HEK293 (cell line): ENCODE measurements around the gene STRA8.

Source experiments
- CTCF ChIA-PET: fragments of 350-600 bp; formaldehyde crosslinking; extraction: SDS; loops from one replicate; lab custom pipeline; 2021; ENCODE audit warnings: antibody characterized with exemption; lab: Yijun Ruan, JAX
- POLR2A ChIA-PET: fragments of 300-600 bp; formaldehyde crosslinking; extraction: SDS; loops from one replicate; lab custom pipeline; 2020; ENCODE audit warnings: antibody characterized with exemption, inconsistent platforms; lab: Yijun Ruan, JAX
- H3K27ac ChIP-seq: fragments of 200-500 bp; sonication (Bioruptor generic); 2 replicates; pipeline ENCODE4 v1.5.1; 2014; ENCODE audit warnings: low read depth, low read length, control low read depth, inconsistent platforms; ENCODE audit errors: extremely low read depth
- H3K36me3 ChIP-seq, 2 experiments: fragments of 200-500 bp in 1 of 2; sonication (Bioruptor generic) in 1 of 2; 1 replicate in 1 of 2; 2 replicates in 1 of 2; pipeline ENCODE4 v1.5.1; 2014 to 2017; ENCODE audit warnings: inconsistent platforms in 2 of 2, low read length in 2 of 2; ENCODE audit not compliant: control insufficient read depth in 2 of 2, insufficient read depth in 1 of 2
- H3K4me1 ChIP-seq: fragments of 200-500 bp; sonication (Bioruptor generic); 2 replicates; pipeline ENCODE4 v1.5.1; 2014; ENCODE audit warnings: mild to moderate bottlenecking, low read length, inconsistent platforms; ENCODE audit not compliant: control insufficient read depth, insufficient read depth
- H3K4me3 ChIP-seq: 2 replicates; pipeline ENCODE4 v1.5.1; 2011; ENCODE audit warnings: low read depth, mild to moderate bottlenecking, control low read depth, low read length, moderate library complexity
- H3K9me3 ChIP-seq: fragments of 200-500 bp; sonication (Bioruptor generic); 2 replicates; pipeline ENCODE4 v1.5.1; 2014; ENCODE audit warnings: low read depth, low read length, inconsistent platforms; ENCODE audit not compliant: control insufficient read depth, insufficient read depth
- BCL11A ChIP-seq: fragments of 450-650 bp; formaldehyde crosslinking; IDR thresholded peaks from 2 replicates; pipeline ENCODE4 v1.5.1; 2016; ENCODE audit warnings: low read depth, missing biosample characterization, missing genetic modification characterization
- GLIS2 ChIP-seq: fragments of 450-650 bp; formaldehyde crosslinking; IDR thresholded peaks from 2 replicates; pipeline ENCODE4 v1.5.1; 2016; ENCODE audit warnings: missing biosample characterization, missing genetic modification characterization
- KLF1 ChIP-seq: fragments of 450-650 bp; formaldehyde crosslinking; IDR thresholded peaks from 2 replicates; pipeline ENCODE4 v1.5.1; 2016; ENCODE audit warnings: missing biosample characterization, missing genetic modification characterization
- KLF16 ChIP-seq: fragments of 450-650 bp; formaldehyde crosslinking; IDR thresholded peaks from 2 replicates; pipeline ENCODE4 v1.5.1; 2017; ENCODE audit warnings: missing biosample characterization, missing genetic modification characterization
- KLF7 ChIP-seq: fragments of 450-650 bp; formaldehyde crosslinking; IDR thresholded peaks from 2 replicates; pipeline ENCODE4 v1.5.1; 2016; ENCODE audit warnings: missing biosample characterization, missing genetic modification characterization, borderline replicate concordance
- TCF7L2 ChIP-seq: IDR thresholded peaks from 2 replicates; pipeline ENCODE4 v1.6.1; 2011; ENCODE audit warnings: low read depth, mild to moderate bottlenecking, inconsistent platforms, low read length, moderate library complexity, borderline replicate concordance
- ZBTB44 ChIP-seq: fragments of 450-650 bp; IDR thresholded peaks from 2 replicates; pipeline ENCODE4 v1.5.1; 2018; ENCODE audit warnings: missing biosample characterization, mild to moderate bottlenecking, missing genetic modification characterization
- ZNF114 ChIP-seq: fragments of 450-650 bp; formaldehyde crosslinking; IDR thresholded peaks from 2 replicates; pipeline ENCODE4 v1.5.0; 2017; ENCODE audit warnings: missing biosample characterization, missing genetic modification characterization
- ZNF133 ChIP-seq: fragments of 450-650 bp; formaldehyde crosslinking; IDR thresholded peaks from 2 replicates; pipeline ENCODE4 v1.5.1; 2016; ENCODE audit warnings: missing biosample characterization, missing genetic modification characterization
- ZNF140 ChIP-seq: fragments of 450-650 bp; formaldehyde crosslinking; IDR thresholded peaks from 2 replicates; pipeline ENCODE4 v1.5.1; 2016; ENCODE audit warnings: missing biosample characterization, missing genetic modification characterization
- ZNF19 ChIP-seq: fragments of 450-650 bp; formaldehyde crosslinking; IDR thresholded peaks from 2 replicates; pipeline ENCODE4; 2016; ENCODE audit warnings: missing biosample characterization, missing genetic modification characterization, low read depth
- ZNF2 ChIP-seq: fragments of 450-650 bp; formaldehyde crosslinking; IDR thresholded peaks from 2 replicates; pipeline ENCODE4 v1.5.1; 2016; ENCODE audit warnings: missing biosample characterization, missing genetic modification characterization
- ZNF266 ChIP-seq: fragments of 450-650 bp; formaldehyde crosslinking; IDR thresholded peaks from 2 replicates; pipeline ENCODE4 v1.5.1; 2016; ENCODE audit warnings: missing biosample characterization, missing genetic modification characterization, low read depth
- ZNF521 ChIP-seq: fragments of 450-650 bp; formaldehyde crosslinking; IDR thresholded peaks from 2 replicates; pipeline ENCODE4 v1.5.1; 2017; ENCODE audit warnings: missing biosample characterization, mild to moderate bottlenecking, missing genetic modification characterization
- ZNF530 ChIP-seq: fragments of 450-650 bp; formaldehyde crosslinking; IDR thresholded peaks from 2 replicates; pipeline ENCODE4 v1.5.1; 2016; ENCODE audit warnings: low read depth, missing biosample characterization, missing genetic modification characterization
- ZNF580 ChIP-seq: fragments of 450-650 bp; formaldehyde crosslinking; IDR thresholded peaks from 2 replicates; pipeline ENCODE4 v1.5.1; 2016; ENCODE audit warnings: missing biosample characterization, missing genetic modification characterization
- ZNF610 ChIP-seq: fragments of 450-650 bp; formaldehyde crosslinking; IDR thresholded peaks from 2 replicates; pipeline ENCODE4 v1.5.1; 2016; ENCODE audit warnings: missing biosample characterization, missing genetic modification characterization, borderline replicate concordance
- ZNF785 ChIP-seq: fragments of 450-650 bp; formaldehyde crosslinking; IDR thresholded peaks from 2 replicates; pipeline ENCODE4 v1.5.1; 2016; ENCODE audit warnings: missing biosample characterization, missing genetic modification characterization
- ZXDB ChIP-seq: fragments of 450-650 bp; formaldehyde crosslinking; IDR thresholded peaks from 2 replicates; pipeline ENCODE4 v1.5.1; 2016; ENCODE audit warnings: missing biosample characterization, missing genetic modification characterization
- TF ChIP-seq, protein P1 (sequence below): fragments of 450-650 bp; formaldehyde crosslinking; IDR thresholded peaks from 2 replicates; pipeline ENCODE4 v1.5.1; 2016; ENCODE audit warnings: missing biosample characterization, missing genetic modification characterization
- TF ChIP-seq, protein P2 (sequence below): fragments of 450-650 bp; formaldehyde crosslinking; conservative IDR thresholded peaks from 2 replicates; pipeline ENCODE4 v1.5.1; 2016; ENCODE audit warnings: low read depth, missing biosample characterization, missing genetic modification characterization

STRA8 gene

DNA sequence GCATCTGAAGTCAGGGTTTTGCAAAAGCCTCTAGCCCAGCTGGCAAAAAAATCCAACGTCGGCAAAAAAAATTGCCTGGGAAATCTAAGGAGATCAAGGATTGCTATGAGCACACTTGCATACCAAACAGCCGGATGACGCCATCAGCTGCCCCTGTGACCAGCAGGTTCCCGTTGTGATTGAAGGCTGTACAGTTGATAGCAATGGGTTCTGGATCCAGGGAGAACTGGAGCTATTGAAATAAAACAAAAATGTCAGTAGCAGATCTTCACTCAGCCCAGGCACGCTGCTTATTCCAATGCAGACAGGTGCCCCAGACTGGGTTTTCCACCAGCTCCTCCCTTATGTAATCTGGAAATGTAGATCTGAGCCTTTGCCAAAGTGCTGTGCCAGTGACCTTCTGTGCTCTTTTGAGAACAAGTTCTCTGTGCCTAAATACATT is 44.4 kb upstream of the STRA8 start (continued):
- TF ChIP-seq, protein P1, sequence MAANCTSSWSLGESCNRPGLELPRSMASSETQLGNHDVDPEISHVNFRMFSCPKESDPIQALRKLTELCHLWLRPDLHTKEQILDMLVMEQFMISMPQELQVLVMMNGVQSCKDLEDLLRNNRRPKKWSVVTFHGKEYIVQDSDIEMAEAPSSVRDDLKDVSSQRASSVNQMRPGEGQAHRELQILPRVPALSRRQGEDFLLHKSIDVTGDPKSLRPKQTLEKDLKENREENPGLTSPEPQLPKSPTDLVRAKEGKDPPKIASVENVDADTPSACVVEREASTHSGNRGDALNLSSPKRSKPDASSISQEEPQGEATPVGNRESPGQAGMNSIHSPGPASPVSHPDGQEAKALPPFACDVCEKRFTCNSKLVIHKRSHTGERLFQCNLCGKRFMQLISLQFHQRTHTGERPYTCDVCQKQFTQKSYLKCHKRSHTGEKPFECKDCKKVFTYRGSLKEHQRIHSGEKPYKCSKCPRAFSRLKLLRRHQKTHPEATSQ, result no peak
- no peak for TF ChIP-seq ZXDB (tag by site-specific recombination)
- TF ChIP-seq ZBTB44 (tag by site-specific recombination), result no peak
- no peak for TF ChIP-seq KLF1 (tag by site-specific recombination)
- no peak for TF ChIP-seq GLIS2
- no peak for TF ChIP-seq ZNF610 (tag by site-specific recombination)
- no peak for TF ChIP-seq ZNF19 (tag by site-specific recombination)
- no peak for TF ChIP-seq ZNF133

DNA sequence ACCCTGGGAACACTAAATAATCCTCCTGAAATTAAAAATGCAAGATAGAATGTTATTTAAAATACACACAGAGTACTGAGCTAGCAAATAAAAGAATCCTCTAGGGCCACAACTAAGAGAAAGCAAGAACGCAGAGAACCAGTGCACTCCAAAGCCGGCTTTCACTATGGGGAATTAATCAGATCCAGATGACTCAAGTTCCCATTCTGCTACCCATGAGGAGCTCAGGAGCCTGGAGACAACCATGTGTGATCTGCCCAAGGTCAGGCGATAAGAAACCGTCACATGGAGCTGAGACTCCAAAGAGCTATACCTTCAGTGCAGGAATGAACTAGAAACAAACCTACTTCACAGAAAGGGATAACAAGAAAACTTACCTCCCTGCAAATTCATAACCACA is 43.7 kb upstream of the STRA8 start:
- Histone ChIP-seq H3K9me3 (no peaks in the 10 kb centered on the region), H3K4me1 (no peaks in the 10 kb centered on the region), H3K4me3 (no peak overlapping the region)
- CTCF ChIA-PET, result no interaction called here
- TF ChIP-seq TCF7L2 (no peak), ZNF580 (no peak)
- TF ChIP-seq, all 188 proteins: peak for 0
- POLR2A ChIA-PET, result no interaction called here
- H3K27ac ChIP-seq, result no peak overlapping the region
- peaks cover 0 to 74% of the 10 kb centered on the region in 2 experiments; a peak in 2 of 3 replicates for H3K36me3 ChIP-seq

DNA sequence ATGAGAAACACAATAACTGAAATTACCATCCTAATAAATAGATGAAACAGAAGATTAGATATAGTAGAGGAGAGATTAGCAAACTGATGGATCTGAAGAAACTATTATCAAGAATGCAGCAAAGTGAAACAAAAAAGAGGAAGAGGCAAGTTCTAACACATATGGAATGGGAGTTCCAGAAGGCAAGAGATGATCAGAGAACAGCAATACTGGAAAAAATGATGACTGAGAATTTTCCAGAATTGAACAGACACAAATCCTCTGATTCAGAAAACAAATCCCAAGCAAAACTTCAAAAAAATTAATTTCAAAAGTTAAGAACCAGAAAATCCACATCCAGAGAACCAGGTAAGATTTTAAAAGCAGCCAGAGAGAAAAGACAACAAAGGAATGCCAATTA is 42.9 kb upstream of the STRA8 start:
- peaks cover 0 to 73% of the 10 kb centered on the region in 2 experiments; a peak in 2 of 3 replicates for H3K36me3 ChIP-seq
- no peak overlapping the region for H3K4me3 ChIP-seq
- TF ChIP-seq ZNF530 (tag by site-specific recombination) (no peak), ZNF521 (no peak)
- no peaks in the 10 kb centered on the region for H3K9me3 ChIP-seq
- H3K4me1 ChIP-seq, result no peaks in the 10 kb centered on the region
- ChIA-PET CTCF (no interaction called here), POLR2A (no interaction called here)
- H3K27ac ChIP-seq, result no peak overlapping the region

DNA sequence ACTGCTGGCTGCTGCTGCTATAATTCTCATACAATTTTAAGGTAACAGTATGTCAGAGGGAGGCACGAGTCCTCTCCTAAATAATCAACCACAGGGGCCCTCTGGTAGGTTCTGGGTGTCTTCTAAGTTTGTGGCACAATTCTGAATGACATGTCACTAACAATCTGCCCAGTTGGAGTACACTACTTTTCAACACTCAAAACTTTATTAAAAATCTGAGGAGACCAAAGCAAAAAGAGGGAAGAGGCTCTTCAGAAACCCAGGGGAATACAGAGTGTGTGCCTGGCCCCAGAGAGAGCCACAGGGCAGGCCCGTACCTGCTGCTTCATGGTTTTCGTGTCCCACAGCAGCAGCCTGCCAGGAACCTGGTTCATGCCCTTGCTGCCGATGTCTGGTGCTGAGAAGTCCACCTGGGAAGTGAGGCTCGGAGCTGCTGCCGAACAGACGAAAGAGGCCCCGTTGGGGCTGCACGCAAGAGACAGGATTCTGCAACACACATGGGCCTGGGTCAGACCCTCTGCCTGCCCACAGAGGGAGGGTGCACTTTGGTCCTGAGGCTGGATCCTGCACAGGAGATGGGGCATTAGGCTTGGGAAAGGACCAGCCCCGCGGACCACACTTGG is 40.6 kb upstream of the STRA8 start:
- Histone ChIP-seq H3K36me3 (peaks cover 0 to 75% of the 10 kb centered on the region in 2 experiments; a peak in 2 of 3 replicates), H3K4me3 (no peak overlapping the region), H3K9me3 (no peaks in the 10 kb centered on the region), H3K27ac (no peak overlapping the region), H3K4me1 (no peaks in the 10 kb centered on the region)
- ChIA-PET POLR2A (no interaction called here), CTCF (no interaction called here)
- TF ChIP-seq BCL11A (tag by site-specific recombination) (no peak), KLF7 (tag by site-specific recombination) (no peak), ZNF785 (no peak), ZNF2 (no peak), ZNF114 (tag by site-specific recombination) (no peak), KLF16 (no peak), ZNF266 (tag by site-specific recombination) (no peak), ZNF140 (tag by site-specific recombination) (no peak), ZNF19 (tag by site-specific recombination) (no peak), KLF1 (tag by site-specific recombination) (no peak)
- TF ChIP-seq, protein P2, sequence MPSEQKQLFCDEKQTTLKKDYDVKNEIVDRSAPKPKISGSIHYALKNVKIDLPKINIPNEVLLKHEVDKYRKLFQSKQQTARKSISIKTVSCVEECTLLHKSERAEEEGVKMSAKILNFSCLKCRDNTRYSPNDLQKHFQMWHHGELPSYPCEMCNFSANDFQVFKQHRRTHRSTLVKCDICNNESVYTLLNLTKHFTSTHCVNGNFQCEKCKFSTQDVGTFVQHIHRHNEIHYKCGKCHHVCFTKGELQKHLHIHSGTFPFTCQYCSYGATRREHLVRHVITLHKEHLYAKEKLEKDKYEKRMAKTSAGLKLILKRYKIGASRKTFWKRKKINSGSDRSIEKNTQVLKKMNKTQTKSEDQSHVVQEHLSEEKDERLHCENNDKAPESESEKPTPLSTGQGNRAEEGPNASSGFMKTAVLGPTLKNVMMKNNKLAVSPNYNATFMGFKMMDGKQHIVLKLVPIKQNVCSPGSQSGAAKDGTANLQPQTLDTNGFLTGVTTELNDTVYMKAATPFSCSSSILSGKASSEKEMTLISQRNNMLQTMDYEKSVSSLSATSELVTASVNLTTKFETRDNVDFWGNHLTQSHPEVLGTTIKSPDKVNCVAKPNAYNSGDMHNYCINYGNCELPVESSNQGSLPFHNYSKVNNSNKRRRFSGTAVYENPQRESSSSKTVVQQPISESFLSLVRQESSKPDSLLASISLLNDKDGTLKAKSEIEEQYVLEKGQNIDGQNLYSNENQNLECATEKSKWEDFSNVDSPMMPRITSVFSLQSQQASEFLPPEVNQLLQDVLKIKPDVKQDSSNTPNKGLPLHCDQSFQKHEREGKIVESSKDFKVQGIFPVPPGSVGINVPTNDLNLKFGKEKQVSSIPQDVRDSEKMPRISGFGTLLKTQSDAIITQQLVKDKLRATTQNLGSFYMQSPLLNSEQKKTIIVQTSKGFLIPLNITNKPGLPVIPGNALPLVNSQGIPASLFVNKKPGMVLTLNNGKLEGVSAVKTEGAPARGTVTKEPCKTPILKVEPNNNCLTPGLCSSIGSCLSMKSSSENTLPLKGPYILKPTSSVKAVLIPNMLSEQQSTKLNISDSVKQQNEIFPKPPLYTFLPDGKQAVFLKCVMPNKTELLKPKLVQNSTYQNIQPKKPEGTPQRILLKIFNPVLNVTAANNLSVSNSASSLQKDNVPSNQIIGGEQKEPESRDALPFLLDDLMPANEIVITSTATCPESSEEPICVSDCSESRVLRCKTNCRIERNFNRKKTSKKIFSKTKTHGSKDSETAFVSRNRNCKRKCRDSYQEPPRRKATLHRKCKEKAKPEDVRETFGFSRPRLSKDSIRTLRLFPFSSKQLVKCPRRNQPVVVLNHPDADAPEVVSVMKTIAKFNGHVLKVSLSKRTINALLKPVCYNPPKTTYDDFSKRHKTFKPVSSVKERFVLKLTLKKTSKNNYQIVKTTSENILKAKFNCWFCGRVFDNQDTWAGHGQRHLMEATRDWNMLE (tag by site-specific recombination), result no peak
